ENCODE data around the gene RGPD4. TPM values are rescaled to one million over a fixed set of nuclear protein-coding genes. Genes with fewer than 3 reads are reported as not detected.

Gene RGPD4
- total RNA-seq, 1 experiment from 2014 or later = not detected

DNA sequence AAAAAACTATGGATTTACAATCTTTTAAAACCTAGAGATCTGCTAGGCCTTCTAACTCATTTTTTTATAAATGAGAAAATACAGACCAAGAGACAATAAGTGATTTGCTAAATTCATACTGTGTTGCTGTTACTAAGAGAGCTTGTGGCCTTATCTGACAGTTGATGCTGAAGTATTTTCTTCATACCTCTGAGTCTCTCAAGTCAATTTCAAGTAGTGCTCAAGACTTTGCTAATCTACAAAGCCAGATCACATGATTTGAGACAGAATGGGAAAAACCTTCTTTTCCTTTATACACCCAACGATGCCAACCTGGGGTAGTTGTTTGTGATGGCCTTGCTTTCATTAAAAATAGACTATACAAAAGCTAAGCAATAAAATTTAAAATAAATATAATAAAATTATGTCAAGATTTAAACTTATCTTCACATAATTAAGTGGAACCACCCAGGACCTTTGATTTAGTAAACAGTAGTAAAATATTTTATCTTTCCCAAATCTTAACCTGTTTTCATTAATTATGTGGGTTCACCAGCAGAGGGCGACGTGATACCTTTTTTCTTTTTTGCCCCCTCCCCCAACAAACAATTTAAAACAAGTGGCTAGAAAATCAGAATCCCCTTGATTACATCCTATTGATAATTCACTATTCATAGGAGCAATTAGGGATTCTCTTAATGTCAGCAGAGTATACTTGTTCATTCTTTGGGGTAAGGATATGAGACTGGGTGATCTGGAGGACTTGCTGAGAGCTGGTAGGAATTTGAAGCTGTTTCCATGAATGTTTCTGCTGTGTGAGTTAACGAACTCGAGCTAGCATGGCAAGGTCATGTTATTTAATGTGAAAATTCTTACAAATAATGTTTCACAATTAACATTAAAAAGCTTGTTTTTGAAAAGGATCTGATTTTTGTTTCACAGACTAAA lies 110.0 kb downstream of the RGPD4 start:
- Mint-ChIP-seq H3K27ac (ENCODE audit: unreplicated experiment) (no peak overlapping the region), H3K9me3 (ENCODE audit: low read depth, unreplicated experiment) (no peaks in the 10 kb centered on the region), H3K36me3 (ENCODE audit: insufficient read depth, unreplicated experiment) (no peaks in the 10 kb centered on the region), H3K4me3 (ENCODE audit: low read depth, unreplicated experiment) (no peak overlapping the region), H3K4me1 (ENCODE audit: low read depth, unreplicated experiment) (no peaks in the 10 kb centered on the region), H3K27me3 (ENCODE audit: unreplicated experiment) (peaks cover 23% of the 10 kb centered on the region)
- DNase-seq = peak; percentile 42
- intact Hi-C loops (cut with micrococcal nuclease; ENCODE audit: unreplicated experiment) = loop anchor here (1.0 to 10.0 kb wide), 4 partner anchors 99 to 362 kb away; no protein-coding TSS in a partner anchor
- no TSS peak for BruUV-seq (replicated peaks)
- CTCF ChIA-PET = interaction anchor here (0.9 to 1.1 kb wide), 3 partner anchors 233 to 341 kb away, joined by 3 to 10 read pairs (median 5); no protein-coding TSS in a partner anchor
- TF ChIP-seq, protein P1, sequence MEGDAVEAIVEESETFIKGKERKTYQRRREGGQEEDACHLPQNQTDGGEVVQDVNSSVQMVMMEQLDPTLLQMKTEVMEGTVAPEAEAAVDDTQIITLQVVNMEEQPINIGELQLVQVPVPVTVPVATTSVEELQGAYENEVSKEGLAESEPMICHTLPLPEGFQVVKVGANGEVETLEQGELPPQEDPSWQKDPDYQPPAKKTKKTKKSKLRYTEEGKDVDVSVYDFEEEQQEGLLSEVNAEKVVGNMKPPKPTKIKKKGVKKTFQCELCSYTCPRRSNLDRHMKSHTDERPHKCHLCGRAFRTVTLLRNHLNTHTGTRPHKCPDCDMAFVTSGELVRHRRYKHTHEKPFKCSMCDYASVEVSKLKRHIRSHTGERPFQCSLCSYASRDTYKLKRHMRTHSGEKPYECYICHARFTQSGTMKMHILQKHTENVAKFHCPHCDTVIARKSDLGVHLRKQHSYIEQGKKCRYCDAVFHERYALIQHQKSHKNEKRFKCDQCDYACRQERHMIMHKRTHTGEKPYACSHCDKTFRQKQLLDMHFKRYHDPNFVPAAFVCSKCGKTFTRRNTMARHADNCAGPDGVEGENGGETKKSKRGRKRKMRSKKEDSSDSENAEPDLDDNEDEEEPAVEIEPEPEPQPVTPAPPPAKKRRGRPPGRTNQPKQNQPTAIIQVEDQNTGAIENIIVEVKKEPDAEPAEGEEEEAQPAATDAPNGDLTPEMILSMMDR (IDR thresholded peaks at IDR 0.05; ENCODE audit: unreplicated experiment) = peak; percentile 59

Other genes with a start within 250 kb of the RGPD4 start
- not detected in 2 replicates for gene SLC5A7, start 159.6 kb downstream of the RGPD4 start, total RNA-seq (2022)

All from Calu3 (cell line).